Loucy (cell line): Measurements from ENCODE around the gene MEGF6.
"Not testable (repeated sequence)": the region's sequence is repeated elsewhere in the genome, so short reads cannot be mapped to it uniquely, and the experiment has no call there.

Experiments used
- H2AFZ ChIP-seq: fragments of 200-600 bp; sonication (generic); 2 replicates; pipeline ENCODE4 v1.6.0; 2016; ENCODE audit warnings: antibody characterized with exemption, mild to moderate bottlenecking, low read length, moderate library complexity
- H3F3A ChIP-seq: fragments of 200-600 bp; 2 replicates; pipeline ENCODE4 v1.6.0; 2016; ENCODE audit warnings: antibody characterized with exemption, low read depth, mild to moderate bottlenecking
- H3K27me3 ChIP-seq: fragments of 200-600 bp; sonication (generic); 2 replicates; pipeline ENCODE4 v1.6.1; 2014; ENCODE audit warnings: low read length, mild to moderate bottlenecking; ENCODE audit not compliant: insufficient read depth, poor library complexity, severe bottlenecking
- H3K36me3 ChIP-seq: fragments of 200-600 bp; sonication (generic); 2 replicates; pipeline ENCODE4 v1.6.1; 2016; ENCODE audit warnings: low read length; ENCODE audit not compliant: insufficient read depth
- H3K4me1 ChIP-seq: fragments of 200-600 bp; sonication (generic); 2 replicates; pipeline ENCODE4 v1.5.1; 2014; ENCODE audit warnings: low read length, mild to moderate bottlenecking; ENCODE audit not compliant: insufficient read depth, poor library complexity, severe bottlenecking
- H3K4me2 ChIP-seq: fragments of 200-600 bp; sonication (generic); 2 replicates; pipeline ENCODE4 v1.6.0; 2014; ENCODE audit warnings: antibody characterized with exemption, low read length, low read depth, mild to moderate bottlenecking; ENCODE audit not compliant: poor library complexity, severe bottlenecking
- H3K4me3 ChIP-seq: fragments of 200-600 bp; sonication (generic); 2 replicates; pipeline ENCODE4 v1.5.1; 2014; ENCODE audit warnings: low read length, mild to moderate bottlenecking, mixed read lengths; ENCODE audit not compliant: poor library complexity, severe bottlenecking
- H3K79me2 ChIP-seq: fragments of 200-600 bp; sonication (generic); 2 replicates; pipeline ENCODE4 v1.6.1; 2014; ENCODE audit warnings: low read length; ENCODE audit not compliant: insufficient read depth
- H3K9ac ChIP-seq: fragments of 200-600 bp; sonication (generic); 2 replicates; pipeline ENCODE4 v1.6.0; 2014; ENCODE audit warnings: mild to moderate bottlenecking, low read depth, low read length, moderate library complexity; ENCODE audit not compliant: poor library complexity, severe bottlenecking
- H3K9me2 ChIP-seq: fragments of 200-600 bp; sonication (generic); replicated peaks from 2 replicates; pipeline ENCODE4 v1.6.1; 2016; ENCODE audit warnings: low read depth, low read length, mixed read lengths
- H3K9me3 ChIP-seq: fragments of 200-600 bp; sonication (generic); 2 replicates; pipeline ENCODE4 v1.6.1; 2014; ENCODE audit warnings: mild to moderate bottlenecking, antibody characterized with exemption, low read length, low read depth; ENCODE audit not compliant: insufficient read depth
- H4K20me1 ChIP-seq: fragments of 200-600 bp; sonication (generic); 2 replicates; pipeline ENCODE4 v1.6.0; 2014; ENCODE audit warnings: antibody characterized with exemption, low read length, mild to moderate bottlenecking; ENCODE audit not compliant: insufficient read depth, poor library complexity, severe bottlenecking
- CTCF ChIP-seq: fragments of 200-600 bp; sonication (generic); conservative IDR thresholded peaks from 2 replicates; pipeline ENCODE4 v1.5.1; 2014; ENCODE audit warnings: mild to moderate bottlenecking, antibody characterized with exemption, low read length
- EZH2phosphoT487 ChIP-seq: fragments of 200-600 bp; IDR thresholded peaks from 2 replicates; pipeline ENCODE4 v1.6.1; 2018; ENCODE audit warnings: antibody characterized with exemption, mild to moderate bottlenecking, moderate library complexity, borderline replicate concordance

The MEGF6 gene

GRCh38 chr1:3621151-3621671 is 9.9 kb upstream of the MEGF6 start:
- not testable (repeated sequence) for H3K9me2 ChIP-seq, H4K20me1 ChIP-seq, H3K27me3 ChIP-seq, H3K79me2 ChIP-seq, H3K9me3 ChIP-seq, H3F3A ChIP-seq, H3K9ac ChIP-seq, H2AFZ ChIP-seq, H3K36me3 ChIP-seq, H3K4me3 ChIP-seq, H3K4me2 ChIP-seq
- peak; percentile 61 for TF ChIP-seq CTCF
- peaks cover 18% of the 10 kb centered on the region for H3K4me1 ChIP-seq

GRCh38 chr1:3620708-3621107 is 9.4 kb upstream of the MEGF6 start:
- Histone ChIP-seq H3K4me3 (no peak overlapping the region), H3K4me2 (no peak overlapping the region), H4K20me1 (no peaks in the 10 kb centered on the region), H2AFZ (no peak overlapping the region), H3F3A (no peaks in the 10 kb centered on the region), H3K27me3 (no peaks in the 10 kb centered on the region), H3K36me3 (no peaks in the 10 kb centered on the region), H3K4me1 (peaks cover 16% of the 10 kb centered on the region), H3K9me3 (no peaks in the 10 kb centered on the region), H3K9ac (no peak overlapping the region), H3K79me2 (peaks cover 5% of the 10 kb centered on the region; the same call in 1 of the 2 replicates), H3K9me2 (no peaks in the 10 kb centered on the region)
- TF ChIP-seq EZH2phosphoT487 = no peak
- no peak for TF ChIP-seq CTCF

- no peak overlapping the region for H3K4me3 ChIP-seq
- peaks cover 13% of the 10 kb centered on the region for H3K4me1 ChIP-seq
- H3K79me2 ChIP-seq = no peaks in the 10 kb centered on the region
- no peaks in the 10 kb centered on the region for H3K36me3 ChIP-seq
- H3F3A ChIP-seq = no peaks in the 10 kb centered on the region
- H3K9me2 ChIP-seq = no peaks in the 10 kb centered on the region
- no peak overlapping the region for H3K9ac ChIP-seq
- H3K4me2 ChIP-seq = no peak overlapping the region
- H3K9me3 ChIP-seq = no peaks in the 10 kb centered on the region
- TF ChIP-seq EZH2phosphoT487 = no peak
- TF ChIP-seq CTCF = peak; percentile 80
- H2AFZ ChIP-seq = no peak overlapping the region
- H4K20me1 ChIP-seq = no peaks in the 10 kb centered on the region
- H3K27me3 ChIP-seq = no peaks in the 10 kb centered on the region
Measured at GRCh38 chr1:3618881-3619671, 7.8 kb upstream of the MEGF6 start.
